K562 (cell line): ENCODE results near the gene SGMS1. TPM values are rescaled to one million over a fixed set of nuclear protein-coding genes. Genes with fewer than 3 reads are reported as not detected.

ENCODE experiments used
- ARID1B ChIP-seq: fragments of 450-650 bp; IDR thresholded peaks from 2 replicates; pipeline ENCODE4 v1.6.1; 2016; ENCODE audit warnings: antibody characterized with exemption, mild to moderate bottlenecking, inconsistent platforms
- ARID3A ChIP-seq: IDR thresholded peaks from 2 replicates; pipeline ENCODE4 v1.6.1; 2012; ENCODE audit warnings: low read depth, low read length, improper control_type of control experiment, borderline replicate concordance
- ATF7 ChIP-seq: fragments of 450-650 bp; IDR thresholded peaks from 2 replicates; pipeline ENCODE4 v1.7.1; 2014; ENCODE audit warnings: mild to moderate bottlenecking, moderate library complexity
- CBFA2T3 ChIP-seq: fragments of 450-650 bp; IDR thresholded peaks from 2 replicates; pipeline ENCODE4 v1.6.1; 2017
- ELF2 ChIP-seq: fragments of 250-450 bp; sonication (Bioruptor Pico); IDR thresholded peaks from 2 replicates; pipeline ENCODE4 v1.5.0; 2021; ENCODE audit warnings: mild to moderate bottlenecking
- EP300 ChIP-seq: IDR thresholded peaks from 2 replicates; pipeline ENCODE4 v1.6.1; 2012; ENCODE audit warnings: low read length, improper control_type of control experiment
- EP400 ChIP-seq: fragments of 450-650 bp; IDR thresholded peaks from 2 replicates; pipeline ENCODE4 v1.6.1; 2017; ENCODE audit warnings: antibody characterized with exemption, mild to moderate bottlenecking, moderate library complexity
- ESRRA ChIP-seq: fragments of 450-650 bp; IDR thresholded peaks from 2 replicates; pipeline ENCODE4 v1.6.1; 2014; ENCODE audit warnings: low read depth, mild to moderate bottlenecking, moderate library complexity, borderline replicate concordance
- KDM1A ChIP-seq, 2 experiments: fragments of 450-650 bp; IDR thresholded peaks; 2 replicates each; pipeline ENCODE4 v1.6.1; 2016; ENCODE audit warnings: mild to moderate bottlenecking in 2 of 2
- MIER1 ChIP-seq: fragments of 450-650 bp; IDR thresholded peaks from 2 replicates; pipeline ENCODE4 v1.6.1; 2016; ENCODE audit warnings: antibody characterized with exemption, mild to moderate bottlenecking, low read depth
- NCOA1 ChIP-seq: fragments of 450-650 bp; IDR thresholded peaks from 2 replicates; pipeline ENCODE4 v1.6.1; 2016; ENCODE audit warnings: low read depth
- PTRF ChIP-seq: fragments of 450-650 bp; IDR thresholded peaks from 2 replicates; pipeline ENCODE4 v1.6.1; 2016; ENCODE audit warnings: mild to moderate bottlenecking, missing genetic modification characterization, missing compliant biosample characterization
- SMARCE1 ChIP-seq: fragments of 450-650 bp; IDR thresholded peaks from 2 replicates; pipeline ENCODE4 v1.7.1; 2016; ENCODE audit warnings: mild to moderate bottlenecking
- TOE1 ChIP-seq, 2 experiments: fragments of 450-650 bp in 1 of 2; sonication (generic) in 1 of 2; formaldehyde crosslinking in 1 of 2; IDR thresholded peaks; 2 replicates each; pipeline versions ENCODE4 v1.7.1 to v1.8.0; 2016 to 2022; ENCODE audit warnings: borderline replicate concordance in 2 of 2, mild to moderate bottlenecking in 2 of 2, antibody characterized with exemption in 1 of 2, inconsistent platforms in 1 of 2, low read depth in 1 of 2, missing genetic modification reagents in 1 of 2, moderate library complexity in 1 of 2
- ZBTB40 ChIP-seq, 2 experiments: fragments of 450-650 bp in 1 of 2; sonication (generic) in 1 of 2; formaldehyde crosslinking in 1 of 2; IDR thresholded peaks; 2 replicates each; pipeline versions ENCODE4 v1.7.1 to v1.9.0; 2016 to 2022; ENCODE audit warnings: inconsistent platforms in 1 of 2, mild to moderate bottlenecking in 1 of 2, missing genetic modification reagents in 1 of 2
- ZC3H4 ChIP-seq: sonication (generic); formaldehyde crosslinking; IDR thresholded peaks from 2 replicates; pipeline ENCODE4 v1.9.0; 2021; ENCODE audit warnings: missing genetic modification reagents, borderline replicate concordance
- ZNF224 ChIP-seq: sonication (generic); formaldehyde crosslinking; IDR thresholded peaks from 2 replicates; pipeline ENCODE4 v1.8.0; 2022; ENCODE audit warnings: mild to moderate bottlenecking, missing genetic modification reagents
- ZNF445 ChIP-seq: fragments of 250-450 bp; sonication (Bioruptor Pico); IDR thresholded peaks from 2 replicates; pipeline ENCODE4 v1.4.0; 2020; ENCODE audit warnings: low read depth, mild to moderate bottlenecking, moderate library complexity
- polyA plus RNA-seq, 8 experiments: library from polyadenylated mRNA; depleted of rRNA in 4 of 8; stranded (reverse) in 5 of 8; unstranded in 3 of 8; fragments of >200 nt; fragmentation: Nextera tagmentation in 2 of 8; fragmentation: Illumina TruSeq in 1 of 8; extraction: Ambion mirVana in 2 of 8; extraction: Trizol in 1 of 8; gene quantifications; 2 replicates each; pipeline versions ENCODE4 v1.2.1 to v1.2.3, GENCODE V29; 2011 to 2014; ENCODE audit warnings: inconsistent platforms in 1 of 8, missing spikeins in 1 of 8
- total RNA-seq, 7 experiments: library from RNA; depleted of rRNA in 6 of 7; stranded (reverse); fragments of >200 nt in 6 of 7; fragmentation: Illumina TruSeq in 2 of 7; extraction: Trizol in 2 of 7; gene quantifications; 2 replicates each; pipeline versions ENCODE4 v1.2.1 to v1.2.3, GENCODE V29; 2011 to 2021; ENCODE audit warnings: low replicate concordance in 1 of 7

Gene SGMS1
- total and polyA plus RNA-seq, 9 of the 15 experiments (the other 6 are each of a cell fraction or from before 2014, with no cell fraction given): 22.6 to 232 (median 82.2) TPM

GRCh38 chr10:50387007-50387731 is 236.6 kb downstream of the SGMS1 start (continued):
- TF ChIP-seq ZC3H4 (no peak), CBFA2T3 (peak; percentile 50; the same call in 1 of the 2 replicates), PTRF (tag) (0 out of 2 replicates have a peak, but pooled peaks have one; percentile 14), ZNF445 (CRISPR knock-in tag) (no peak), ZBTB40 (IDR thresholded peaks at IDR 0.05) (no peak), ZBTB40 (CRISPR knock-in tag; IDR thresholded peaks at IDR 0.05) (no peak), TOE1 (IDR thresholded peaks at IDR 0.05; ENCODE audit: borderline replicate concordance) (no peak), TOE1 (CRISPR knock-in tag; IDR thresholded peaks at IDR 0.05; ENCODE audit: borderline replicate concordance, low read depth) (no peak), ESRRA (peak; percentile 40; the same call in 1 of the 2 replicates), ELF2 (CRISPR knock-in tag) (no peak), EP300 (0 out of 2 replicates have a peak, but pooled peaks have one; percentile 26), ARID1B (peak; percentile 53; the same call in 1 of the 2 replicates), ZNF224 (CRISPR knock-in tag) (no peak), ATF7 (no peak), ARID3A (0 out of 2 replicates have a peak, but pooled peaks have one; percentile 42), NCOA1 (no peak), MIER1 (no peak), KDM1A (IDR thresholded peaks at IDR 0.05) (0 out of 4 replicates have a peak, but pooled peaks of 1 of the 2 experiments have one; percentile 30), SMARCE1 (0 out of 2 replicates have a peak, but pooled peaks have one; percentile 27), EP400 (no peak)
